K562 (cell line): Measurements from ENCODE around the gene DBF4B. TPM values are rescaled to one million over a fixed set of nuclear protein-coding genes. Genes with fewer than 3 reads are reported as not detected.

Experiments used
- ATAC-seq: fragments of 200-7000 bp; cut with Tn5 transposase; 3 replicates; pipeline ENCODE4 v1.9.1; 2020; ENCODE audit warnings: moderate library complexity
- BruUV-seq: library from RNA; stranded (reverse); fragments of 400-500 nt; replicated peaks from 2 replicates; lab custom pipeline; 2021; lab: Mats Ljungman, UMichigan
- CTCF ChIA-PET: fragments of 300-600 bp; formaldehyde crosslinking; extraction: SDS; loops from one replicate; lab custom pipeline; 2021; ENCODE audit warnings: low intra/inter-chr PET ratio; lab: Yijun Ruan, JAX
- POLR2A ChIA-PET: fragments of 300-600, 350-650 bp; sonication (Branson Sonifier 250); formaldehyde crosslinking; extraction: SDS; loops from one replicate; lab custom pipeline; 2021; ENCODE audit warnings: antibody characterized with exemption, inconsistent platforms; lab: Yijun Ruan, JAX
- DNase-seq, 4 experiments: peaks; one replicate each; pipeline versions ENCODE4 v3.0.0 to v3.0.0-alpha.2; 2011 to 2018; ENCODE audit warnings: low spot score in 3 of 4, mixed read lengths in 3 of 4; ENCODE audit errors: extremely low read depth in 1 of 4
- FAIRE-seq: peaks from 2 replicates; lab custom pipeline; 2011; peaks lifted over from hg19 to GRCh38; lab: Jason Lieb, UNC
- H2AFZ ChIP-seq: 2 replicates; pipeline ENCODE4 v1.6.0; 2011; ENCODE audit warnings: low read depth, low read length, control low read depth, inconsistent platforms
- H3K27ac ChIP-seq: fragments of 200-600 bp; 3 replicates; pipeline ENCODE4 v1.8.0; 2011; ENCODE audit warnings: low read depth, mild to moderate bottlenecking, control low read depth, inconsistent platforms, low read length, moderate library complexity, mixed read lengths; ENCODE audit errors: extremely low read depth
- H3K27me3 ChIP-seq, 2 experiments: fragments of 300-600 bp in 1 of 2; 2 replicates in 1 of 2; 3 replicates in 1 of 2; pipeline versions ENCODE4 v1.6.0 to v1.8.0; 2011; ENCODE audit warnings: inconsistent platforms in 2 of 2, low read length in 2 of 2, mild to moderate bottlenecking in 1 of 2, mixed read lengths in 1 of 2, moderate library complexity in 1 of 2; ENCODE audit not compliant: control insufficient read depth in 2 of 2, insufficient read depth in 2 of 2
- H3K36me3 ChIP-seq: fragments of 300-600 bp; 3 replicates; pipeline ENCODE4 v1.8.0; 2011; ENCODE audit warnings: mild to moderate bottlenecking, low read length, inconsistent platforms; ENCODE audit not compliant: control insufficient read depth, insufficient read depth
- H3K4me1 ChIP-seq, 2 experiments: fragments of 200-600 bp in 1 of 2; replicated peaks in 1 of 2; 2 replicates in 1 of 2; 3 replicates in 1 of 2; pipeline versions ENCODE4 v1.5.1 to v1.8.0; 2011; ENCODE audit warnings: inconsistent platforms in 2 of 2, low read length in 2 of 2, mild to moderate bottlenecking in 1 of 2, mixed read lengths in 1 of 2, moderate library complexity in 1 of 2; ENCODE audit not compliant: control insufficient read depth in 2 of 2, insufficient read depth in 2 of 2
- H3K4me2 ChIP-seq: 2 replicates; pipeline ENCODE4 v1.6.1; 2011; ENCODE audit warnings: low read length, control low read depth, inconsistent platforms, mixed read lengths; ENCODE audit not compliant: insufficient read depth
- H3K4me3 ChIP-seq: fragments of 200-600 bp; sonication (generic), shearing (Covaris generic); 2 replicates; pipeline ENCODE4 v1.5.1; 2016; ENCODE audit warnings: control low read depth, inconsistent platforms
- H3K79me2 ChIP-seq: fragments of 200-600 bp; 3 replicates; pipeline ENCODE4 v1.8.0; 2011; ENCODE audit warnings: low read length, inconsistent platforms; ENCODE audit not compliant: control insufficient read depth, insufficient read depth
- H3K9ac ChIP-seq, 2 experiments: 2 replicates each; pipeline versions ENCODE4 v1.6.0 to v1.6.1; 2011; ENCODE audit warnings: low read depth in 2 of 2, low read length in 2 of 2, control low read depth in 1 of 2, inconsistent platforms in 1 of 2, mild to moderate bottlenecking in 1 of 2, mixed read lengths in 1 of 2; ENCODE audit not compliant: insufficient read depth in 1 of 2
- H3K9me1 ChIP-seq: one replicate; pipeline ENCODE4 v1.6.0; 2011; ENCODE audit warnings: inconsistent platforms, mild to moderate bottlenecking, low read length, moderate library complexity; ENCODE audit not compliant: control insufficient read depth, insufficient read depth
- H3K9me3 ChIP-seq: replicated peaks from 2 replicates; pipeline ENCODE4 v1.5.1; 2011; ENCODE audit warnings: low read depth, low read length, inconsistent platforms; ENCODE audit not compliant: control insufficient read depth, insufficient read depth
- H4K20me1 ChIP-seq: replicated peaks from 2 replicates; pipeline ENCODE4 v1.6.1; 2011; ENCODE audit warnings: low read length, inconsistent platforms, mixed read lengths; ENCODE audit not compliant: control insufficient read depth, insufficient read depth
- BMI1 ChIP-seq: fragments of 150-350 bp; IDR thresholded peaks from 2 replicates; pipeline ENCODE4 v1.6.1; 2014; ENCODE audit warnings: low read length
- MBD2 ChIP-seq: sonication (generic); IDR thresholded peaks from 2 replicates; pipeline ENCODE4 v1.6.1; 2016; ENCODE audit warnings: low read depth, borderline replicate concordance
- RFX1 ChIP-seq: fragments of 450-650 bp; IDR thresholded peaks from 2 replicates; pipeline ENCODE4 v1.6.1; 2016; ENCODE audit warnings: mild to moderate bottlenecking, moderate library complexity
- TFAM ChIP-seq: fragments of 250-450 bp; sonication (Bioruptor Pico); conservative IDR thresholded peaks from 2 replicates; pipeline ENCODE4 v1.5.0; 2021; ENCODE audit warnings: mild to moderate bottlenecking, moderate library complexity
- ZNF3 ChIP-seq: fragments of 250-450 bp; sonication (Bioruptor Pico); IDR thresholded peaks from 2 replicates; pipeline ENCODE4 v1.5.0; 2021; ENCODE audit warnings: mild to moderate bottlenecking, moderate library complexity
- ZNF668 ChIP-seq: fragments of 250-450 bp; sonication (Bioruptor Pico); IDR thresholded peaks from 2 replicates; pipeline ENCODE4 v1.8.0; 2022; ENCODE audit warnings: mild to moderate bottlenecking, inconsistent platforms
- WGBS: fragments of 100-300 bp; shearing (Covaris generic); methylation state at CpG from one replicate; pipeline ENCODE4 v1.1.6; 2016; ENCODE audit warnings: low coverage, mixed read lengths; ENCODE audit not compliant: insufficient coverage; ENCODE audit errors: missing lambda C conversion rate; 5-methylcytosine and 5-hydroxymethylcytosine counted together
- in situ Hi-C: fragments of 300-500 bp; cut with MboI; formaldehyde crosslinking; loops from 4 replicates; pipeline ENCODE4 v1.15.0; 2018; ENCODE audit warnings: inconsistent platforms, mixed read lengths
- intact Hi-C: fragments of 100-400 bp; cut with micrococcal nuclease; formaldehyde crosslinking; loops from 2 replicates; pipeline ENCODE4 v1.14.2; 2022
- polyA plus RNA-seq, 8 experiments: library from polyadenylated mRNA; depleted of rRNA in 4 of 8; stranded (reverse) in 5 of 8; unstranded in 3 of 8; fragments of >200 nt; fragmentation: Nextera tagmentation in 2 of 8; fragmentation: Illumina TruSeq in 1 of 8; extraction: Ambion mirVana in 2 of 8; extraction: Trizol in 1 of 8; gene quantifications; 2 replicates each; pipeline versions ENCODE4 v1.2.1 to v1.2.3, GENCODE V29; 2011 to 2014; ENCODE audit warnings: inconsistent platforms in 1 of 8, missing spikeins in 1 of 8
- total RNA-seq, 7 experiments: library from RNA; depleted of rRNA in 6 of 7; stranded (reverse); fragments of >200 nt in 6 of 7; fragmentation: Illumina TruSeq in 2 of 7; extraction: Trizol in 2 of 7; gene quantifications; 2 replicates each; pipeline versions ENCODE4 v1.2.1 to v1.2.3, GENCODE V29; 2011 to 2021; ENCODE audit warnings: low replicate concordance in 1 of 7
- TF ChIP-seq, protein P1 (sequence below), 2 experiments: fragments of 450-650 bp in 1 of 2; IDR thresholded peaks; 2 replicates each; pipeline ENCODE4 v1.6.1; 2011 to 2017; ENCODE audit warnings: low read depth in 2 of 2, antibody characterized with exemption in 1 of 2, borderline replicate concordance in 1 of 2, low read length in 1 of 2, mild to moderate bottlenecking in 1 of 2, mixed read lengths in 1 of 2; ENCODE audit not compliant: control insufficient read depth in 1 of 2

The DBF4B gene
- total and polyA plus RNA-seq, 9 of the 15 experiments (the other 6 are each of a cell fraction or from before 2014, with no cell fraction given): 2.5 to 26.9 (median 14.6) TPM

DNA sequence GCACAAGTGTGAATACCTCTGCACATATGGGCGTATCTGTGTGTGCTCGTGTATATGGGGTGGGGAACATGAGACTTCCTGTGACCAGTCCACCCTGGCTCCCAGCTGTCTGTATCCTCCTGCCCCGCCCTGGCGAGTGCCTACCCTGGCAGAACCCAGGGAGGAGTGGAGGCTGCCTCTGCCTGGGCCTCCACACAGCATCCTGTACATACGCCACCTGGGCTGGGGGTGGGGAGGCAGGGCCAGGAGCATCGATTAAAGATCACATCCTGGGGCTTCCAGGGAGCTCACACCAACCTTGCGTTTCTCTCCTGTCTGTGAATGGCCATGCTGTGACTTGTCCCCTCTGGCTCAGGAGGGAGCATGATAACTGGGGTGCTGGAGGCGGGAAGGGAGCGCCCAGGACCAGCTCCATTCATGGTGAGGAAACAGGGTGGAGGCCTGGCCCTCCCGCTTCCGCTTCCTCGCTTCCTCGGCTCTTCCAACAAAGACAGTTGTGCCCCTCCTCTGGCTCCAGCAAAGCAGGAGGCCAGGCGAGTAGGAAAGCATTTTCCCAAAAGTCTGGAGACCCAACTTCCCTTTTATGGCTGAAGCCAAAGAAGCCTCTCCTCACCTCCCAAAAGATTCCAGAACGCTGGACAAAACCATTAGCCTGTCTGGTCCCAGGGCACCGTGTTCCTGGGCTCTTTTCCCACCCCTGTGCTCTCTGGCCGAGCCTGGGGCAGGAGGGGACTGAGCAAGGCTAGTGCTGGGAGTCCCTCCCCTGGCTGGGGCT is 73.3 kb downstream of the DBF4B start:
- Histone ChIP-seq H3K27me3 (peaks cover 16 to 61% of the 10 kb centered on the region in 2 experiments; a peak in 4 of 5 replicates), H3K9me1 (no peaks in the 10 kb centered on the region), H3K4me2 (no peak overlapping the region), H3K36me3 (no peaks in the 10 kb centered on the region), H3K4me1 (peaks cover 3 to 36% of the 10 kb centered on the region in 2 experiments; a peak in 4 of 5 replicates), H3K9me3 (no peaks in the 10 kb centered on the region), H3K4me3 (no peak overlapping the region), H3K9ac (peak overlapping the region in 1 of 2 experiments; percentile 76; a peak in 2 of 4 replicates), H3K79me2 (no peaks in the 10 kb centered on the region), H4K20me1 (no peaks in the 10 kb centered on the region; the same call in 1 of the 2 replicates), H2AFZ (no peak overlapping the region), H3K27ac (no peak overlapping the region)
- CTCF ChIA-PET: interaction anchor here (3.8 kb wide), 1 partner anchor 83 kb away, joined by 38 read pairs; no protein-coding TSS in a partner anchor
- in situ Hi-C loops: loop anchor here (5.0 kb wide), 1 partner anchor 86 kb away; no protein-coding TSS in a partner anchor
- TF ChIP-seq RFX1 (no peak), BMI1 (no peak), TFAM (CRISPR knock-in tag) (no peak), ZNF668 (no peak), MBD2 (no peak), ZNF3 (CRISPR knock-in tag) (no peak)
- TF ChIP-seq, protein P1, sequence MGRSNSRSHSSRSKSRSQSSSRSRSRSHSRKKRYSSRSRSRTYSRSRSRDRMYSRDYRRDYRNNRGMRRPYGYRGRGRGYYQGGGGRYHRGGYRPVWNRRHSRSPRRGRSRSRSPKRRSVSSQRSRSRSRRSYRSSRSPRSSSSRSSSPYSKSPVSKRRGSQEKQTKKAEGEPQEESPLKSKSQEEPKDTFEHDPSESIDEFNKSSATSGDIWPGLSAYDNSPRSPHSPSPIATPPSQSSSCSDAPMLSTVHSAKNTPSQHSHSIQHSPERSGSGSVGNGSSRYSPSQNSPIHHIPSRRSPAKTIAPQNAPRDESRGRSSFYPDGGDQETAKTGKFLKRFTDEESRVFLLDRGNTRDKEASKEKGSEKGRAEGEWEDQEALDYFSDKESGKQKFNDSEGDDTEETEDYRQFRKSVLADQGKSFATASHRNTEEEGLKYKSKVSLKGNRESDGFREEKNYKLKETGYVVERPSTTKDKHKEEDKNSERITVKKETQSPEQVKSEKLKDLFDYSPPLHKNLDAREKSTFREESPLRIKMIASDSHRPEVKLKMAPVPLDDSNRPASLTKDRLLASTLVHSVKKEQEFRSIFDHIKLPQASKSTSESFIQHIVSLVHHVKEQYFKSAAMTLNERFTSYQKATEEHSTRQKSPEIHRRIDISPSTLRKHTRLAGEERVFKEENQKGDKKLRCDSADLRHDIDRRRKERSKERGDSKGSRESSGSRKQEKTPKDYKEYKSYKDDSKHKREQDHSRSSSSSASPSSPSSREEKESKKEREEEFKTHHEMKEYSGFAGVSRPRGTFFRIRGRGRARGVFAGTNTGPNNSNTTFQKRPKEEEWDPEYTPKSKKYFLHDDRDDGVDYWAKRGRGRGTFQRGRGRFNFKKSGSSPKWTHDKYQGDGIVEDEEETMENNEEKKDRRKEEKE (IDR thresholded peaks at IDR 0.05; ENCODE audit: borderline replicate concordance in 1 of 2, control insufficient read depth in 1 of 2, low read depth in 2 of 2, low read length in 1 of 2): no peak
- BruUV-seq: no TSS peak
- WGBS: 14% methylated on average over 17 of the region's 17 CpGs
- intact Hi-C loops: no loop called here
- DNase-seq (no peak), ATAC-seq (no peak), FAIRE-seq (no peak)
- POLR2A ChIA-PET: interaction anchor here (0.6 to 1.4 kb wide), 4 partner anchors 21 to 367 kb away, joined by 3 to 4 read pairs (median 3); partner anchors contain the start of gene HEXIM1
